Skin epidermis (tissue), 12 donors: ENCODE measurements around the gene S100A13.

Experiments
- H3K27ac ChIP-seq, 21 experiments: fragments of 200-600 bp; sonication (generic) in 11 of 21; one replicate each; pipeline ENCODE4 v1.5.0; 2020; ENCODE audit warnings: mild to moderate bottlenecking in 3 of 21, inconsistent platforms in 2 of 21, moderate library complexity in 2 of 21
- H3K4me3 ChIP-seq, 7 experiments: fragments of 200-600 bp; sonication (generic) in 2 of 7; one replicate each; pipeline ENCODE4 v1.5.0; 2020; ENCODE audit warnings: inconsistent platforms in 2 of 7, mild to moderate bottlenecking in 2 of 7, moderate library complexity in 1 of 7

S100A13 gene

DNA sequence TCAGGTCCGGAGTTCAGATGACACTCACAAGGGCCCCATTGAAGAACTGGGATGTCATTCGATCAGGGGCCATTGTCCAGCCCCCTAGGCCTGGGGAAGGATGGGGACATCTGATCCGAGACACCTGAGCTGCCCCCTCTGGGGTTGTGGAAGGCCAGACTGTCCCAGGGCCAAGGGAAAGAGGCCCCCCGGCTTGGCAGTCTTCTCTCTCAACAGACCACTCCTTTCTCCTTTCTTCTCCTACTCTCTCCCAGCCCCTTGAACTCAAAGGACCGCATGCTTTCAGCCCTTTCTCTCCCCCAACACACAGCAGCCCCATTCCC lies 2.0 kb upstream of the S100A13 start:
- no peak overlapping the region for H3K4me3 ChIP-seq

DNA sequence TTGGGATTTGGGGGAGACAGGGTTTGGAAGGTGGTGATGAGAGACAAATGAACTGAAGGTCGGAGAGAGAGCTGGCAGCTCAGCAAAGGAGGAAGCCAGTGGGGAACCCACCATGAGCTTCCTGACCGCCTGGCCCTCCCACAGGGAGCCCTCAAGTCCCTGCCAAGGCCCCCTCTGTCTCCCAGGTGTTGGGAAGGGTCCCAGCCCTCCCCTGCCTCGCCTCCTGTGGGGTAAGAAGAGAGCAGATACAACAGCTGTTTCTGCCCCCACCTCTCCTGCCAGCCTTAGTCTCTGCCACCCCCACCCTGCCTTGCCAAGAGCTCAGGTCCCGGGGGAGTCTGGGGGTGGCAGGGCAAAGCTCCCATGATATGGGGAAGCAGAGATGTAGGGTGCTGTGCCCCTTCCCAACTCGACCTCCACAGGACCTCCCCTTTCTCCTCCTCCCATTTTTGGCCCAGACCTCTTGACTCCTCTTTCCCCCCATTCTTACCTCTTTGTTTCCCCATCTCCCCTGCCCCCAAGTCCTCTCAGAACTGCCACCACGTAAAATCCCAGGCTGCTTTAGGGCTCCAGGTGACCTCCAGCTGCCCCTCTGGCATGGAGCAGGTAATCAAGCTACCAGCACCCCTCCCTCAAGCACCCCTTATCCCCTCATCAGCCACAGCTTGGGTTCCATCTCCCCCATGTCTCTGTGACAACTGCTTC lies 1.5 kb upstream of the S100A13 start:
- Histone ChIP-seq H3K4me3 (no peak overlapping the region), H3K27ac (peak overlapping the region in 8 of 21 experiments; percentile 14 to 96 (median 88))

More for the DNA sequence above, 2.0 kb upstream of the S100A13 start:
- peak overlapping the region in 4 of 21 experiments; percentile 28 to 90 (median 77) for H3K27ac ChIP-seq

DNA sequence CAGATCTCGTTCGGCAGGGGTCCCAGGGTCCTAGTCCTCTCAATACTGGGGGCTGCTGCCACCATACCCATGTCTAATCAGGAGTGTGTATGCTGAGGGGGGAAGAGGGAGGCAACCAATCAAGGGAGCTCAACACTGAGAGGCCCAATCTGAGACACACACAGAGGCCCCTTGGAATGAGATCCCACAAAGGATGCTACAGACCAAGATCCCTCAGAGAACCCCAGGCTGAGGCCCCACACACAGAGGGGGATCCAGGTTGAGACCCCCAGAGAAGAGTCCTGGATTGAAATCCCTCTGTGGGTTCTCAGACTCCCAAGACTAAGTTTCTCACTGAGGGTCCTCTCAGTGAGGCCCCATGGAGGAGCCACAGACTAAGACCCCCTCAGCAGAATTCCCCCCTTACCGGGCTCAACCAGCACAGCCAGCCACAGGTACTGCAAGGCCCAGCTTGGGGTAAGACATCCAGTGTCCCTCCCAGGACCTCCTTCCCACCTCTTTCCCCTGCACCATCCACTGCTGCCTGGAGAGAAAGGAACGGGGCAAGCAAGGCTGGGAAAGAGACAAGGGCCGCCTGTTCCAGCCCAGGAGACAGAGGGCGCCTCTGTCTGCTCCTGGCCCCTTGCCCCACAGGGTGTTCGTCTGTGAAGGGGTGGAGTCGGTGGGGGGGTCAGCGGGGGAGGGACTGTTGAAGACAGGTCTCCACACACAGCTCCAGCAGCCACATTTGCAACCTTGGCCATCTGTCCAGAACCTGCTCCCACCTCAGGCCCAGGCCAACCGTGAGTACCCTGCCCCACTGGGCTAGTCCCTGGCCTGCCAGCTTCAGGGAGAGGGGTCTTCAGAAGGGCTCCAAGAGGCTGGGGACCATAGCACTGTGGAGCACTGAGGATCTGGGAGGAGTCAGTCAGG lies 666 bp upstream of the S100A13 start, which contains the start of gene S100A1:
Gene S100A1, plus strand, starts transcription at position 720 of the 912 bp plus-strand sequence. CDS start 2,088 bp downstream, outside the sequence.
- H3K4me3 ChIP-seq = peak within 1 kb of the TSS; percentile 30 to 46 (median 36)

DNA sequence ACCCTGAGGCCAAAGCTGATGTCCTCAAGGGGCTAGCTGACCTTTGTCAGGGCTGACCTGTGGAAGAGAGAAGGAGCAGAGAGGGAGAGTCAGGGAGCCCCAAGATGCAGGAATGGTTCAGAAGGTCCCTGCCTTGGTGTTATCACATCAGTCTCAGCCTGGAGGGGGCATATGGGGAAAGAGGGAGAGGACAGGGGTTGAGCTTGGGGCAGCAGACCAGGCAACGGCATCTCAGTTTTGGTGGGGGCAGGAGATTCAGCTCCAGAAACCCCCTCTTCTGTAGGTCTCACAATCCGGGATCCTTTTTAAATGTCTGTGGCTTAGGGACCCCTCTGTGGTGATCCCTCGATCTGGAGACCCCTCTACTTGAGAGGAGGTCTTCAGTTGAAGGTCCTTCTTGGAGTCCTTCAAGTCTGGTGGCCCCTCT lies 815 bp downstream of the S100A13 start:
- peak overlapping the region in 20 of 21 experiments; percentile 51 to 96 (median 86) for H3K27ac ChIP-seq

More for the DNA sequence above, 666 bp upstream of the S100A13 start, which contains the start of gene S100A1:
- peak within 1 kb of the TSS; percentile 3 to 96 (median 85) for H3K27ac ChIP-seq

DNA sequence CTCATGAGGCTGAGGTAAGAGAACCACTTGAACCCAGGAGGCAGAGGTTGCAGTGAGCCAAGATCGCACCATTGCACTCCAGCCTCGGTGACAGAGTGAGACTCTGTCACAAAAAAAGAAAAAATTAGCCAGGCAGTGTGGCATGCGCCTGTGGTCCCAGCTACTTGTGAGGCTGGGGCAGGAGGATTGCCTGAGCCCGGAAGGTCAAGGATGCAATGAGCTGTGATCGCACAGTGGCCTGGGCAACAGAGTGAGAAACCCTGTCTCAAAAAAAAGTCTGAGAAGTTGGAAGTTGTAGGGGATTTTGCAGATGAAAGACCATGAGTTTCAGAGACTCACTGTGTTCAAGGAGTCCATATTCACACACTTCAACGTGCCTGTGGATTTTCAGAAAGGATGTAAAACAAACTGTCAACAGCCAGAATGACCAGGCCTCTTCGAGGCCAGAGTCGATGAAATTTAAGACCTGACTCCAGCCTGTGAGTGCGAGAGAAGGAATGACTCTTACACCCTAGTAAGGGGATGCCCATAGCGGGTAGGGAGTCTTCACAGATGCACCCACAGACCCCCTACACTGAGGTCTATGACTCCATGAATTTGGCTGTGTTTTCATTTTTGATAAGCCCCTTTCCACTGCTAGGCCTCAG lies 2.2 kb downstream of the S100A13 start:
- H3K4me3 ChIP-seq = no peak overlapping the region
- peak overlapping the region in 1 of 21 experiments; percentile 15 for H3K27ac ChIP-seq

More for the DNA sequence above, 815 bp downstream of the S100A13 start:
- peak overlapping the region; percentile 30 to 46 (median 36) for H3K4me3 ChIP-seq

DNA sequence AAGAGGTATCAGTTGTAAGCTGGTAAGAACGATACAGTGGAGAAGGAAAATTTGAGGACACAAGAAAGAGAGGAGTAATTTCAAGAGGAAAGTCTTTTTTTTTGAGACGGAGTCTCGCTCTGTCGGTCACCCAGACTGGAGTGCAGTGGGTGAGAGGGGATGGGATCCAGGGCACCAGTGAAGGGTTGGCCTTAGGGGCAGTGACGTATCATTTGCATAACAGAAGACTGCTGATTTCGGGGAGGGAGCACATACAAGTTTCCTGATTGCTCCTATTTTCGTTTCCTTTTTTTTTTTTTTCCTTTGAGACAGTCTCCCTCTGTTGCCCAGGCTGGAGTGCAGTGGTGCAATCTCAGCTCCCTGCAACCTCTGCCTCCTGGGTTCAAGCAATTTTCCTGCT lies 4.2 kb downstream of the S100A13 start:
- Histone ChIP-seq H3K4me3 (no peak overlapping the region), H3K27ac (peak overlapping the region in 1 of 21 experiments; percentile 26)

DNA sequence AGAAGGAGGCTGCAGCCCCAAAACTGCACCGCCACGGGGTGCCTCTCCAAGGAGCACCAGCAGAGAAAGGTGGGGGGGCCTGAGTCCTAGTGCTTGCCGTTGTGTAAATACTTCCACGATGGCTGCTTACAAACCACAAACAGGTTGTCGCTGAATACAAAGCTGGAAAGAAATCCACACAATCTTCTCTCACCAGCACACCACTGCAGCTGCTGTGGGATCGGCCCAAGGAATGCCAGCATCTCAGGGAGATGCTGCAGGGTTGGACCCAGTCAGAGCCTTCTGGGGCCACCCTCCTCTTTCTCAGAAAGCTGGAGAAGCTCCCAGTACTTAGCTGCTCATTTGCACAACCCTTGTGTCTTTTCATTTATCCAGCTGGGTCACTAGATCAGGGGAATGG lies 8.1 kb downstream of the S100A13 start:
- Histone ChIP-seq H3K4me3 (no peak overlapping the region), H3K27ac (no peak overlapping the region)

DNA sequence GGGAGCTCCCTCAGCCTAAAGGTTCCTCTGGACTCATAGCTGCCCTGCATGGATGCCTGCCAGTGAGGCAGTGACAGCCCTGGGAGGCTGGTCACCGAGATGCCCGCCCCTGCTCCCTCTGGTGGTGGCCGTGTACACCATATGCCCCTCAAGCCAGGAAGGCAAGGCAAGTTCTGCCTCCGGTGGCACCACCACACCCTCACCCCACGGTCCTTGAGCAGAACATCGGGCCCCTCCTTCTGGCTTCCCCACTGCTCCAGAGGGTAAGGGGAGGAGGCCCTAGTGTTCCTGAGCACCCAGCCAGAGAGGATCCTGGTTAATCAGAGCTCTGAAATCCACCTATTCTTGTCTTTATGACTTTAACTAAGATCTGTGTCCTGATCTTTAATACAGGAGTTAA lies 9.6 kb downstream of the S100A13 start:
- Histone ChIP-seq H3K4me3 (no peak overlapping the region), H3K27ac (peak overlapping the region in 16 of 21 experiments; percentile 73 to 97 (median 84))

DNA sequence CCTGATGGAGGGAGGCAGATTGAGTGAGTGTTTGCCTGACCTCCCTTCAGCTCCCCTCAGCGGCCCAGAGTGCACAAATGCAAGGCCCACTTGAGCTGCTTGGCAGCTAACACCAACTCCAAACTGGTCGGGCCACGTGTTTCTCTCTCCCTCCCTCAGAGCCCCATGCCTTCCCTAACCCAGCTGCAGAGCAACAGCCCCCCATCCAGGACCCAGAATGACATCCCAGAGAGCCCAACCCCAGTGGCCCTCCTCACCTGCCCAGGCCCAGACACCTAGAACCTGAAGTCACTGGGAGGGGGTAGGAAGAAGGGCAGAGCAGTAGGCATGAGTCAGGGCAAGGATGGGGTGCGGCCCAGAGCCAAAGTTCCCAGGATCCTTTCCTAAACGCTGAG lies 10.4 kb downstream of the S100A13 start:
- Histone ChIP-seq H3K27ac (peak overlapping the region in 19 of 21 experiments; percentile 58 to 97 (median 83)), H3K4me3 (no peak overlapping the region)

DNA sequence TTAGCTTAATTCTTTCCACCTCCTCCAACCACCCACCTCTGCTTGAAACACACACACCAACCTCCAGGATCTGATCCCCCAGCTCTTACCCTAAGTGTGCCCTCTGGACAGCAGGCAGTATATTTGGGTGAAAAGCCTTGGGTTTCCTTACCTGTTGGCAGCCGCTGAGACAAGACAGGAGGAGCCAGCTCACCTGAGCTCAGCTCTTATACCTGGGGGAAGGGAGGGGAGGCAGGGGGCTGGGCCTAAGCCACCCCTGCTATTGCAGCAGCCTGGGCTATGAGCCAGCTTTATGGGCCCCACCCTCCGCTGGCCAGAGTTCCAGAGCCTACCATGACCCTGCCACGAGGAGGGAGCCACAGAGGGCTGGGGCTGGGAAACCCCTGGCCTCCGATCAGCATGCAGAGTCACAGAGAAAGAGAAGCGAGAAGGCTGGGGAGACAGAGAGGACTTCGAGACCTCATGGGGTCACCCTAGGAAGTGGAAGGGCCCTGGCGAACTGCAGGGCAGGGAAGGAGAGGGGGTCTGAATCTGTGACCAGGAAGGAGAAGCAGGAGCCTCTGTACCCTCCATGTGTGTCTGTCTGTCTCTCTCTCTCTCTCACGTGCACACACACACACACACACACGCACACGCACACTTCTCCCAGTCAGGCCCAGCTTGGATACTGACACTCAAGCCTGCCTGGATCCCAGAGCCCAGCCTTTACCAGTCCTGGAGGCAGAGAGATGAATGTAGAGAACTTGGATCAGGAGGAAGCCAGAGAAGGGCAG lies 11.0 kb downstream of the S100A13 start, which contains the start of gene S100A14:
Gene S100A14, minus strand, starts transcription at position 182 of the 773 bp plus-strand sequence. CDS start 467 bp downstream, outside the sequence.
- Histone ChIP-seq H3K4me3 (peak within 1 kb of the TSS; percentile 20 to 53 (median 36)), H3K27ac (peak within 1 kb of the TSS; percentile 56 to 97 (median 83))

DNA sequence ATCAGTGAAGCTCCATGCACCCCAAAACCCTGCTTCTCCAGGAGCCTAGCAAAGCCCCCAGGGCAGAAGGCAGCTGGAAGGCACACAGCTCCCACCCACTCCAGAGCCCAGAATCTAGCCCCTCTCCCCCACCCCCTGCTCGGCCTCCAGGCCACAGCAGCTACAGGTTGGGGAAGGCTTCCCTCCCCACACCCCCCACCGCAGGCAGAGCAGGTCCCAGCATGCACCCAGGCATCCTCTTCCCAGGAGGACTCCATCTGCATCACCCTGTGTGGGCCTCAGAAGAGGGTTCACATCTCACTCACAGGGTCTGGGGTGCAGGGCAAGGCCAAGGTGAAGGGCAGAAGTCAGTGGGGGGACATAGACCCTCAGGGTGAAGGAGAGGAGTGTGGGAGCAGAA lies 11.9 kb downstream of the S100A13 start:
- peak overlapping the region; percentile 56 to 97 (median 83) for H3K27ac ChIP-seq

DNA sequence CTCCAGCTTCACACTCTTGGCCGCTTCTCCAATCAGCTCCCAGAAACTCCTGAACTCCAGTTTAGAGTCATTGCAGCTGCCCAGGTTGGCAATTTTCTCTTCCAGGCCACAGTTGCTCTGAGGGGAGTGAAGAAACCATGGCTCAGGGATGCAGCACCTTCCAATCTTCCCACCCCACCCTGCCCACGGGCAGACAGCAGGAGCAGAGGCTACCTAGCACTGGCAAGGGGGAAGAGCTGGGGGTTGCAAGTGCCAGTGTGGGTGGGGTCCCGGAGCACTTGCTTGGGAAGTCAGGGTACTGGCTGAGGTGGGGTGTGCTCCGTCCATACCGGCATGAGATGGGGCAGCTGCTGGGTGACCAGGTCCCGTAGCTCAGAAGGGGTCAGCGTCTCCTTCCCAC lies 12.4 kb downstream of the S100A13 start:
- Histone ChIP-seq H3K4me3 (peak overlapping the region; percentile 20 to 53 (median 36)), H3K27ac (peak overlapping the region in 18 of 21 experiments; percentile 24 to 97 (median 84))

More for the DNA sequence above, 11.9 kb downstream of the S100A13 start:
- peak overlapping the region; percentile 20 to 53 (median 36) for H3K4me3 ChIP-seq

DNA sequence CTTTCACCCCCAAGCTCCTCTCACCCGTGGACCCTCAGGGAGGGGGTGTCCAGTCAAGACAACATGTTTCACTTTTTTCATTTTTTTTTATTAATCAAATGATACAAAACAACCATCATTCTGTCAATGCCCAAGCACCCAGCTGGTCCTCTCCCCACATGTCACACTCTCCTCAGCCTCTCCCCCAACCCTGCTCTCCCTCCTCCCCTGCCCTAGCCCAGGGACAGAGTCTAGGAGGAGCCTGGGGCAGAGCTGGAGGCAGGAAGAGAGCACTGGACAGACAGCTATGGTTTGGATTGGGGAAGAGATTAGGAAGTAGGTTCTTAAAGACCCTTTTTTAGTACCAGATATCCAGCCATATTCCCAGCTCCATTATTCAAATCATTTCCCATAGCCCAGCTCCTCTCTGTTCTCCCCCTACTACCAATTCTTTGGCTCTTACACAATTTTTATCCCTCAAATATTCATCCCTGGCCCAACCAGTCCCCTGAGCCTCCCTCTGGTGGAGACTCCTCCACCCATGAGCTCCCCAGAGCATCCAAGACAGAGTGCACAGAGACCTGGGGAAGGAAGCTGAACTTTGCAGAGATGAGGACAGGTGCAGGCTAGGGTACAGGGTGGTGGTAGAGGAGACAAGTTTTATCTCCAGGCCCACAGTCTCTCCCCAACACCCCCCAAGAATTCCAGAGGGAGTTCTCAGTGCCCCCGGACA lies 13.0 kb downstream of the S100A13 start:
- H3K27ac ChIP-seq = peak overlapping the region in 16 of 21 experiments; percentile 24 to 97 (median 92)
- peak overlapping the region; percentile 20 to 53 (median 36) for H3K4me3 ChIP-seq

DNA sequence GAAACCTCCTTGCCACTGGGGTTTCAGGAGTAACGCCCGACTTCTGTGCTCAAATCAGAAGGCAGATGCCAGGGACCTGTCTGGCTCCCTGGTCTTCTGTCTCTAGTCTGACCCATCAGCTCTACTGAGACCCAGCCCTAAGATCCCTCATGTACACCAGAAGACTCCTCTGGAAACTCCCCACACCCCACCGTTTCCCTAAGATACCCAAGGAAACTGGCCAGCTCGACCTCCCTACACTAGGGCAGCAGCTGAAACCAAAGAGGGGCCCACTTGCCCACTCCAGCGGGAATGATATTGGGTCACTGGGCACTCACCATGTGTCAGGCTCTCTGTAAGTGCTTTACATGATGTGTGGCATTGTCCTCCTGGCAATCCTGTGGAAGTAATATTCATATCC lies 13.9 kb downstream of the S100A13 start:
- peak overlapping the region in 20 of 21 experiments; percentile 78 to 98 (median 94) for H3K27ac ChIP-seq
- H3K4me3 ChIP-seq = peak overlapping the region in 3 of 7 experiments; percentile 52 to 73 (median 59)

DNA sequence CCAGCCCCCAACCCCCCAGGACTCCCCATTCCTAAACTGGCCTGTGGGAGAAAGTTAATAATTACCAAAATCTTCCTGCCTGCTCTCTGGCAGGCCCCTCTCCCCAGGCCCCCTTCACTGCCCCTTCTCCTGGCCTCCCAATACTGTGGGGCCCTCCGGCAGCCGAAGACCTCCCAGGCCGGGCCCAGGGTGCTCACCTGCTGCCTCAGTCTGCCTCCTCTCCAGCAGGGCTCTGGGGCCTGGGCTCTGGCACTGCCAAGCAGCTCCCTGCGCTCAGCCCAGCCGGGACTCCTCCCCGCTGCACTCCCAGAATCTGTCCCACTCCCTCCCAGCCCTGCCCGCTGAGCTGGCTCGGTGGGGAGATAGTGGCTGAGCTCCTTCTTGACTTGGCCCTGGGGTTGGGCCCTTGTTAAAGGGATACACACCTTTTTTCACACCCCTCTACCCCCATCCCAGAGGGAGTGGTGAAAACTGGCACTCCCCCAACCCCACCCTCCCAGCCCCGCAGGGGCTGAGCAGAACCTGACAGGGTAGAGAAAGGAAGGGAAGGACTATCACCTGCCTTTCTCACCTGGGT lies 14.5 kb downstream of the S100A13 start, which contains the start of gene S100A16:
Gene S100A16, minus strand, starts transcription at position 383 of the 577 bp plus-strand sequence. CDS start 4,986 bp downstream, outside the sequence.
- peak within 1 kb of the TSS; percentile 66 to 98 (median 93) for H3K27ac ChIP-seq

DNA sequence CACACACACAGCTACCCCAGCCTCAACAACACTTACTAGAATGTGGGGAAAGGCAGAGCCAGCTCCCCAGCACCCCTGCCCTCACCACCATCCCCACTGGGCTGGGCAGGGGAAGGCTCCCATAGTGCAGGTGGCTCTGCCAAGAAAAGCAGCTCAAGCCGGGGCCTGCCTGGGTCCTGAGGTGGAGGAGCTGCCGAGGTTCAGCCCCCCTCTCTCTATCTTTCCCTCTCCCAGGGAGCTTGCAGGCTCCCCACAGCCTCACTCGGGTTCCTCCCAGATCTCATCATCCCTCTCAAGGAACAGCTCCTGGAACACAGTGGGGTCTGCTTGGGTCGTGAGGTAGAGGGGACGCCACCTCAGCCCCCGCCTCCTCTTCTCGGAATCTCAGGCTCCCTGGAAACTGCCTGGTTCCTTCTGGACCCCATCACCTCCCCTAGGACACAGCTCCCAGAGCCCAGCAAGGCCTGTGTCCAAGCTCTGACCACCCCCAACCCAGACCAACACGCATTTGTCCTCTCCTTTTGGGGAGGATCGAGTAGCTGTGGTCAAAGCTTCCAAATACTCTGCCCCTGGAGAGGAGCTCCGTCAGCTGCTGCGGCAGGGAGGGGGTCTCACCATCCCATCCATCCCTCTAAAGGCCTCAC lies 15.1 kb downstream of the S100A13 start:
- Histone ChIP-seq H3K27ac (peak overlapping the region; percentile 66 to 98 (median 93)), H3K4me3 (peak overlapping the region; percentile 42 to 73 (median 50))

More for the DNA sequence above, 14.5 kb downstream of the S100A13 start, which contains the start of gene S100A16:
- peak within 1 kb of the TSS; percentile 42 to 73 (median 50) for H3K4me3 ChIP-seq

DNA sequence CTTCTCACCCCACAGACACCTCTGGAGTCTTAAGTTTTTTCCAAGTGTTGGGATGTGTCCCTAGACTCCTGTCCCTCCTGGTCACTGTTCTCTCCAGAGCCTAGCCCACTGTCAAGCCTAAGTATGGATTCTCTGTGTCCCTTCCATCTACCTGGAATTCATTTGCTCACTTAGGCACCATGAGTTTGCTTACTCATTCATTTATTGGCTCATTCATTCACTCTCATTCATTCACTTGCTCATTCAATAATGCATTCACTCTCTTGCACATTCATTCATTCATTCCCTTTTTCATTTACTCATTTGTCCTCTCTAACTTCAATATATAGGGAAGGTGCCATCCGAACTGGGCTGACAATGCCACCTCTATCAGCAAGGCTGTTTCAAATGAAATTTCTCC lies 15.9 kb downstream of the S100A13 start:
- peak overlapping the region in 18 of 21 experiments; percentile 87 to 98 (median 94) for H3K27ac ChIP-seq
- peak overlapping the region; percentile 42 to 73 (median 50) for H3K4me3 ChIP-seq
